Testis (tissue), 2 donors: Measurements from ENCODE around the gene FOXO6.

Experiments used
- POLR2A ChIP-seq: fragments of 450-650 bp; IDR thresholded peaks from one replicate; pipeline ENCODE4 v1.6.1; 2017; ENCODE audit warnings: antibody characterized with exemption, mild to moderate bottlenecking, moderate library complexity
- TF ChIP-seq, protein P1 (sequence below), 3 experiments: fragments of 450-650 bp in 2 of 3; fragments of 200-600 bp in 1 of 3; sonication (generic) in 1 of 3; IDR thresholded peaks; one replicate each; pipeline ENCODE4 v1.5.1; 2016 to 2019; ENCODE audit warnings: antibody characterized with exemption in 3 of 3, mild to moderate bottlenecking in 2 of 3, moderate library complexity in 1 of 3

DNA sequence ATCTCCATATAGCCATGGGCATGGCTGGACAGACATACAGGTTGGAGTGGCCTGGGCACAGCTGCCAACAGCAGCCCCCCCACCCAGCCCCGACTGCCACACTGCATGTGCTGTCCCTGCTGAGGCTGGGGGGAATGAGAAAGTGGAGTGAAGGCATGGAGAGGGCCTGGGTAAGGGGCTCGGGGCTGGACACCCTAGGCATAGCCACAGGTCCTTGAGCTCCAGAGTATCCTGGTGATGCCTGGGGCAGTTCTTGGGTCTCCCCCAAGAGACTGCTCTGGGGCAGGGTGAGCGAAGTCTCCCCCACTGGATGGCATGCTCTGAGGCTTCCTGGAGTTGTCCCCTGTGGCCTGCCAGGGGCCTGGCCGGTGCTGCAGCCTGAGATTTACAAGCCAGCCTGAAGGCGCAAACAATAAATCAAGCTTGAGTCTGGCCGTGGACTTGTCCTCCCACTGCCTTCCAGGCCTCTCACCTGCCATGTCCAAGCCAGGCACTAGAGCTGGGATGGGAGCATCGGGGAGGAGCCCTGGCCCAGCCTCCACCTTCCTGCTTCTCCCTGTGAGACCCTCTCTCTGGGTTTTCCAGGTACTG lies 53.6 kb downstream of the FOXO6 start:
- TF ChIP-seq, protein P1, sequence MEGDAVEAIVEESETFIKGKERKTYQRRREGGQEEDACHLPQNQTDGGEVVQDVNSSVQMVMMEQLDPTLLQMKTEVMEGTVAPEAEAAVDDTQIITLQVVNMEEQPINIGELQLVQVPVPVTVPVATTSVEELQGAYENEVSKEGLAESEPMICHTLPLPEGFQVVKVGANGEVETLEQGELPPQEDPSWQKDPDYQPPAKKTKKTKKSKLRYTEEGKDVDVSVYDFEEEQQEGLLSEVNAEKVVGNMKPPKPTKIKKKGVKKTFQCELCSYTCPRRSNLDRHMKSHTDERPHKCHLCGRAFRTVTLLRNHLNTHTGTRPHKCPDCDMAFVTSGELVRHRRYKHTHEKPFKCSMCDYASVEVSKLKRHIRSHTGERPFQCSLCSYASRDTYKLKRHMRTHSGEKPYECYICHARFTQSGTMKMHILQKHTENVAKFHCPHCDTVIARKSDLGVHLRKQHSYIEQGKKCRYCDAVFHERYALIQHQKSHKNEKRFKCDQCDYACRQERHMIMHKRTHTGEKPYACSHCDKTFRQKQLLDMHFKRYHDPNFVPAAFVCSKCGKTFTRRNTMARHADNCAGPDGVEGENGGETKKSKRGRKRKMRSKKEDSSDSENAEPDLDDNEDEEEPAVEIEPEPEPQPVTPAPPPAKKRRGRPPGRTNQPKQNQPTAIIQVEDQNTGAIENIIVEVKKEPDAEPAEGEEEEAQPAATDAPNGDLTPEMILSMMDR (IDR thresholded peaks at IDR 0.05), result no peak
- TF ChIP-seq POLR2A, result no peak
